Right lobe of liver (tissue), 4 donors: ENCODE results near the gene OPCML.

Source experiments
- CTCF ChIP-seq, 4 donors: fragments of 200-600 bp in 3 of 4; fragments of 450-650 bp in 1 of 4; IDR thresholded peaks; one replicate each; pipeline versions ENCODE4 v1.5.1 to v1.8.0; 2016 to 2022; ENCODE audit warnings: antibody characterized with exemption in 4 of 4, mild to moderate bottlenecking in 2 of 4
- POLR2A ChIP-seq: fragments of 450-650 bp; IDR thresholded peaks from one replicate; pipeline ENCODE4 v1.6.1; 2017; ENCODE audit warnings: antibody characterized with exemption, mild to moderate bottlenecking
- donor health status: DM: no; HTN: no; CAD: no.
- donor health status: DM: no; HTN: no; CAD: no.
- donor health status: DM: no; HTN: yes; CAD: no.

GRCh38 chr11:133271206-133271605, 261.1 kb downstream of the OPCML start:
- TF ChIP-seq CTCF (IDR thresholded peaks at IDR 0.05): no peak
- TF ChIP-seq POLR2A: no peak
